GM10266 (cell line): ENCODE data around the gene MTFR2.

ENCODE experiments used
- DNase-seq: peaks from one replicate; pipeline ENCODE4 v3.0.0; 2012; ENCODE audit errors: extremely low spot score
- TF ChIP-seq, protein P1 (sequence below): IDR thresholded peaks from 2 replicates; pipeline ENCODE4 v1.5.1; 2012; ENCODE audit warnings: mild to moderate bottlenecking, low read depth; ENCODE audit not compliant: control insufficient read depth, insufficient read depth; ENCODE audit errors: missing control alignments

The MTFR2 gene

DNA sequence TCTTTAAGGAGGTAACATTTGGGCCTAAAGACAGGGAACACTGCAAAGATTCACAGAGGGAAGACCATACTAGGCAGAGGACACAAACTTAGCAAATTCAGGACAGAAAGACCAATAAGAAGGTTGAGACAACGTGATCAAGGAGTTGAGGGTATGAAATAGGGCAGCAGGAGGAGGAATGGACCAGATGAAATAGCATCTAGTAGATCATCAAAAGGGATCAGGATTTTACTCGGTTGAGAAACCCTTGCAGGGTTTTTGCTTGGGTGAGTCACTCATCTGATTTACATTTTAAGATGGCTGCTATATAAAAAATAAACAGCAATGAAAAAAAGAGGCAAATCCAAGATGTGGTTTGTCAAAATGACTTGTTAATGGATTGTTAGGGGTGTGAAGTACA lies 34.8 kb upstream of the MTFR2 start:
- DNase-seq: no peak

GRCh38 chr6:136282906-136283305 lies 32.8 kb upstream of the MTFR2 start:
- TF ChIP-seq, protein P1, sequence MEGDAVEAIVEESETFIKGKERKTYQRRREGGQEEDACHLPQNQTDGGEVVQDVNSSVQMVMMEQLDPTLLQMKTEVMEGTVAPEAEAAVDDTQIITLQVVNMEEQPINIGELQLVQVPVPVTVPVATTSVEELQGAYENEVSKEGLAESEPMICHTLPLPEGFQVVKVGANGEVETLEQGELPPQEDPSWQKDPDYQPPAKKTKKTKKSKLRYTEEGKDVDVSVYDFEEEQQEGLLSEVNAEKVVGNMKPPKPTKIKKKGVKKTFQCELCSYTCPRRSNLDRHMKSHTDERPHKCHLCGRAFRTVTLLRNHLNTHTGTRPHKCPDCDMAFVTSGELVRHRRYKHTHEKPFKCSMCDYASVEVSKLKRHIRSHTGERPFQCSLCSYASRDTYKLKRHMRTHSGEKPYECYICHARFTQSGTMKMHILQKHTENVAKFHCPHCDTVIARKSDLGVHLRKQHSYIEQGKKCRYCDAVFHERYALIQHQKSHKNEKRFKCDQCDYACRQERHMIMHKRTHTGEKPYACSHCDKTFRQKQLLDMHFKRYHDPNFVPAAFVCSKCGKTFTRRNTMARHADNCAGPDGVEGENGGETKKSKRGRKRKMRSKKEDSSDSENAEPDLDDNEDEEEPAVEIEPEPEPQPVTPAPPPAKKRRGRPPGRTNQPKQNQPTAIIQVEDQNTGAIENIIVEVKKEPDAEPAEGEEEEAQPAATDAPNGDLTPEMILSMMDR: no peak
- DNase-seq: no peak

More for the DNA sequence above, 34.8 kb upstream of the MTFR2 start:
- TF ChIP-seq, protein P1: no peak

GRCh38 chr6:136280032-136280609 lies 30.0 kb upstream of the MTFR2 start:
- no peak for DNase-seq
- TF ChIP-seq, protein P1: no peak

GRCh38 chr6:136274062-136274461 lies 24.0 kb upstream of the MTFR2 start:
- TF ChIP-seq, protein P1: no peak
- DNase-seq: no peak

- TF ChIP-seq, protein P1: no peak
- no peak for DNase-seq
Observed at GRCh38 chr6:136265101-136265500, 15.0 kb upstream of the MTFR2 start.

DNA sequence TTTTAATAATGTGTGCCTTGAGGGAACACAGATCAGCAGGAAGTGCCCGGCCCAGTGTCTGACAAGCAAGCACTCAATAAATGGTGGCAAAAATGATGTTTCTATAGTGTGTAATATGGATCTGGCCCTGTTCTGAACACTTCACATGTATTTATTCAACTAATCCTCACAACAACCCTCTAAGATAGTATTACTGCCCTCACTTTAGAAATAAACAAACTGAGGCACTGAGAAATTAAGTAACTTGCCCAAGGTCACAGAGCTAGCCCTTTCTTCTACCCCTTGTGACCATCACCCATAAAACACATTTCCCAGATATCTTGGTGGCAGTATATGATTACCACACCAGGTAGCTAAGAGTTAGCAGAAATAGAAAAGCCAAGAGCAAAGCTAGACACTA lies 12.8 kb upstream of the MTFR2 start:
- TF ChIP-seq, protein P1: no peak
- no peak for DNase-seq

- no peak for DNase-seq
- TF ChIP-seq, protein P1: no peak
Observed at GRCh38 chr6:136254851-136255466, 4.8 kb upstream of the MTFR2 start.
